HG02763 (cell line): ENCODE data around the gene SRP14.
"Not testable (repeated sequence)": the region's sequence is repeated elsewhere in the genome, so short reads cannot be mapped to it uniquely, and the experiment has no call there.

Source experiments
- ATAC-seq: cut with Tn5 transposase; IDR thresholded peaks from one replicate; pipeline ENCODE4 v1.9.1; 2021; ENCODE audit warnings: mild to moderate bottlenecking, moderate library complexity; ENCODE audit not compliant: unreplicated experiment

The SRP14 gene

GRCh38 chr15:40051616-40052415, 12.8 kb upstream of the SRP14 start:
- ATAC-seq: no peak

GRCh38 chr15:40050788-40051470, 11.9 kb upstream of the SRP14 start:
- ATAC-seq: no peak

- ATAC-seq: no peak
Measured at GRCh38 chr15:40048926-40049475, 10.0 kb upstream of the SRP14 start.

GRCh38 chr15:40048211-40048792, 9.3 kb upstream of the SRP14 start:
- ATAC-seq: no peak

GRCh38 chr15:40047415-40048210, 8.6 kb upstream of the SRP14 start:
- peak; percentile 39 for ATAC-seq

GRCh38 chr15:40046721-40047414, 7.9 kb upstream of the SRP14 start:
- ATAC-seq: no peak

- no peak for ATAC-seq
Measured at GRCh38 chr15:40045572-40046217, 6.7 kb upstream of the SRP14 start.

GRCh38 chr15:40044717-40045571, 6.0 kb upstream of the SRP14 start:
- ATAC-seq: peak; percentile 77

GRCh38 chr15:40043927-40044716, 5.1 kb upstream of the SRP14 start:
- no peak for ATAC-seq

GRCh38 chr15:40042791-40043320, 3.9 kb upstream of the SRP14 start:
- ATAC-seq: no peak

GRCh38 chr15:40040770-40041169, 1.8 kb upstream of the SRP14 start:
- no peak for ATAC-seq

GRCh38 chr15:40040293-40040635, 1.3 kb upstream of the SRP14 start:
- no peak for ATAC-seq

GRCh38 chr15:40038275-40038637, 725 bp downstream of the SRP14 start:
- no peak for ATAC-seq

GRCh38 chr15:40037721-40038120, 1.3 kb downstream of the SRP14 start:
- ATAC-seq: no peak

GRCh38 chr15:40035182-40035581, 3.8 kb downstream of the SRP14 start:
- ATAC-seq: not testable (repeated sequence)

- ATAC-seq: no peak
Measured at GRCh38 chr15:40034186-40034946, 4.6 kb downstream of the SRP14 start.

GRCh38 chr15:40032125-40032839, 6.7 kb downstream of the SRP14 start:
- ATAC-seq: no peak
